Spleen (tissue), 11 donors: ENCODE results near the gene OPRL1. TPM values are rescaled to one million over a fixed set of nuclear protein-coding genes. Genes with fewer than 3 reads are reported as not detected.

Source experiments
- DNase-seq: peaks from one replicate; pipeline ENCODE4 v3.0.0-alpha.2; 2020
- H3K27ac ChIP-seq, 8 donors: fragments of 200-600 bp; sonication (generic) in 7 of 8; 1 replicate in 4 of 8; 2 replicates in 4 of 8; pipeline versions ENCODE4 v1.5.0 to v1.8.0; 2016 to 2021; ENCODE audit warnings: inconsistent platforms in 4 of 8, mild to moderate bottlenecking in 4 of 8, moderate library complexity in 1 of 8
- H3K27me3 ChIP-seq, 7 donors: fragments of 200-600 bp; sonication (generic) in 6 of 7; replicated peaks in 1 of 7; 1 replicate in 4 of 7; 2 replicates in 3 of 7; pipeline versions ENCODE4 v1.5.0 to v1.8.0; 2016 to 2021; ENCODE audit warnings: inconsistent platforms in 3 of 7, mild to moderate bottlenecking in 1 of 7
- H3K36me3 ChIP-seq, 6 donors: fragments of 200-600 bp; sonication (generic) in 5 of 6; 1 replicate in 4 of 6; 2 replicates in 2 of 6; pipeline versions ENCODE4 v1.5.0 to v1.8.0; 2016 to 2021; ENCODE audit warnings: inconsistent platforms in 2 of 6
- H3K4me1 ChIP-seq, 6 donors: fragments of 200-600 bp; sonication (generic) in 5 of 6; 1 replicate in 3 of 6; 2 replicates in 3 of 6; pipeline versions ENCODE4 v1.5.0 to v1.8.0; 2016 to 2021; ENCODE audit warnings: inconsistent platforms in 3 of 6
- H3K4me3 ChIP-seq, 8 donors: fragments of 200-600 bp; sonication (generic) in 7 of 8; 1 replicate in 4 of 8; 2 replicates in 4 of 8; pipeline versions ENCODE4 v1.5.0 to v1.8.0; 2016 to 2021; ENCODE audit warnings: inconsistent platforms in 4 of 8, mild to moderate bottlenecking in 4 of 8, moderate library complexity in 2 of 8
- H3K9me3 ChIP-seq, 8 donors: fragments of 200-600 bp; sonication (generic) in 7 of 8; 1 replicate in 4 of 8; 2 replicates in 4 of 8; pipeline versions ENCODE4 v1.5.0 to v1.8.0; 2016 to 2021; ENCODE audit warnings: inconsistent platforms in 4 of 8
- POLR2A ChIP-seq, 3 donors: fragments of 450-650 bp; IDR thresholded peaks; one replicate each; pipeline ENCODE4 v1.5.1; 2017; ENCODE audit warnings: antibody characterized with exemption in 3 of 3, mild to moderate bottlenecking in 1 of 3
- POLR2AphosphoS5 ChIP-seq, 3 donors: sonication (generic); formaldehyde crosslinking; IDR thresholded peaks; one replicate each; pipeline ENCODE4 v1.5.1; 2017; ENCODE audit warnings: antibody characterized with exemption in 3 of 3
- whole genome bisulfite sequencing, 5 donors: extraction: QIAGEN DNeasy Blood & Tissue Kit in 3 of 5; methylation state at CpG; one replicate each; pipeline versions ENCODE4 v1.1.5 to v1.1.7; 2013 to 2018; 5-methylcytosine and 5-hydroxymethylcytosine counted together
- intact Hi-C: fragments of 100-400 bp; cut with DNase I; formaldehyde crosslinking; loops from one replicate; pipeline ENCODE4 v1.15.0; 2023; ENCODE audit warnings: low total_unique reads
- polyA plus RNA-seq, 3 donors: library from polyadenylated mRNA; stranded (reverse); fragments of 200-250 nt; gene quantifications; one replicate each; pipeline ENCODE4 v1.2.1, GENCODE V29; 2013
- total RNA-seq, 7 donors: library from RNA; depleted of rRNA in 3 of 7; stranded (reverse); fragments of >200 nt in 3 of 7; fragmentation: NEBNext Ultra II Directional in 4 of 7; extraction: Animal tissue kit (Norgen Biotek cat#: 25700) in 4 of 7; gene quantifications; one replicate each; pipeline versions ENCODE4 v1.1.0 to v1.2.1, GENCODE V29; 2016 to 2021
- TF ChIP-seq, protein P1 (sequence below), 11 experiments: fragments of 200-600 bp in 7 of 11; fragments of 450-650 bp in 4 of 11; sonication (generic) in 4 of 11; IDR thresholded peaks in 8 of 11; conservative IDR thresholded peaks in 3 of 11; 1 replicate in 7 of 11; 2 replicates in 4 of 11; pipeline versions ENCODE4 v1.4.0 to v1.8.0; 2016 to 2021; ENCODE audit warnings: antibody characterized with exemption in 11 of 11, inconsistent platforms in 4 of 11, mild to moderate bottlenecking in 1 of 11
- donor health status: healthy with polysubstance abuse.
- donor health status: DM: no; HTN: no; CAD: no; lungs with moderate emphysema.
- donor health status: DM: no; HTN: no; CAD: no.
- donor health status: Bipolar disorder and iron deficiency.
- donor health status: healthy.
- donor health status: DM: no; HTN: no; CAD: no.
- donor health status: DM: yes; HTN: yes; CAD: no.

The OPRL1 gene
- total and polyA plus RNA-seq, 10 donors, result 1.9 to 7.9 (median 5.0) TPM

DNA sequence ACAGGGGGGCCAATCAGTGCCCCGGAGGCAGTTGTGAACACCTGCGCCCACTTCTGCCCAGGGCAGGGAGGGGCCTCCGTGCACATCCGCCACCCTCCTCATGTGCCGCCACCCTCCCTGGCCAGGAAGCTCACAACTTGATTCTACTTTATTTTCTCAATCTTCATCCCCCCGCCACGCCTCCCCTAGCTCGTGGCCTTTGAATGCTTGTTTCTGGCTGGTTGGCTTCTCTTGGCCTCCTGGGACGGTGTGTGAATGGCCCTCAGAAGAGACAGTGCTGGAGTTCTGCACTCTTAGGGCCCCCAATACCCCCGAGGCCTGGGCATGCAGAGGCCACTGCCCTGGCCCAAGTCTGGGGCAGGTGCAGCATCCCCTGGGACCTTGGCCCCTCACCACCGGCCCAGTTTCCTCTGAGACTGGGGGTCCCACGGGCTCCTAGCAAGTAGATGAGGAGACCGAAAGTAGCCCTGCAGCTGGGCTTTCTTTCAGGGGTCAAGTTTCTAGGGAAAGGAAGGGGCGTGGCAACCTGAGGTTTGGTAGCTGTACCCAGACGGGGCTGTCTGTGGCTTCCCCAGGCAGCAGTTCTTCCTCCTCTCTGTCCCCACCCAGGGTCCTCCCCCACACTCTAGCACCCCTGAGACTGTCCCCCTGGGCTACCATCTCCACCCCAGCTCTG lies 1.9 kb upstream of the OPRL1 start:
- peak overlapping the region; percentile 62 to 96 (median 81) for H3K4me3 ChIP-seq
- DNase-seq, result peak; percentile 95
- intact Hi-C loops, result no loop called here
- H3K9me3 ChIP-seq, result no peaks in the 10 kb centered on the region
- H3K4me1 ChIP-seq, result peaks cover 20 to 94% (median 78%) of the 10 kb centered on the region in 6 donors
- H3K27ac ChIP-seq, result peak overlapping the region; percentile 84 to 97 (median 89)
- WGBS, 5 donors, result 11 to 29% (median 19%) methylated on average over 13 to 15 of the region's 15 CpGs
- H3K36me3 ChIP-seq, result peaks cover 0 to 46% (median 33%) of the 10 kb centered on the region in 6 donors
- peaks cover 0 to 3% (median 0%) of the 10 kb centered on the region in 7 donors for H3K27me3 ChIP-seq
- TF ChIP-seq, protein P1, sequence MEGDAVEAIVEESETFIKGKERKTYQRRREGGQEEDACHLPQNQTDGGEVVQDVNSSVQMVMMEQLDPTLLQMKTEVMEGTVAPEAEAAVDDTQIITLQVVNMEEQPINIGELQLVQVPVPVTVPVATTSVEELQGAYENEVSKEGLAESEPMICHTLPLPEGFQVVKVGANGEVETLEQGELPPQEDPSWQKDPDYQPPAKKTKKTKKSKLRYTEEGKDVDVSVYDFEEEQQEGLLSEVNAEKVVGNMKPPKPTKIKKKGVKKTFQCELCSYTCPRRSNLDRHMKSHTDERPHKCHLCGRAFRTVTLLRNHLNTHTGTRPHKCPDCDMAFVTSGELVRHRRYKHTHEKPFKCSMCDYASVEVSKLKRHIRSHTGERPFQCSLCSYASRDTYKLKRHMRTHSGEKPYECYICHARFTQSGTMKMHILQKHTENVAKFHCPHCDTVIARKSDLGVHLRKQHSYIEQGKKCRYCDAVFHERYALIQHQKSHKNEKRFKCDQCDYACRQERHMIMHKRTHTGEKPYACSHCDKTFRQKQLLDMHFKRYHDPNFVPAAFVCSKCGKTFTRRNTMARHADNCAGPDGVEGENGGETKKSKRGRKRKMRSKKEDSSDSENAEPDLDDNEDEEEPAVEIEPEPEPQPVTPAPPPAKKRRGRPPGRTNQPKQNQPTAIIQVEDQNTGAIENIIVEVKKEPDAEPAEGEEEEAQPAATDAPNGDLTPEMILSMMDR (IDR thresholded peaks at IDR 0.05 in 8 of 11, conservative IDR thresholded peaks at IDR 0.05 in 3 of 11), result peak in 1 of 11 experiments; percentile 6
- peak; percentile 59 to 74 (median 71) for TF ChIP-seq POLR2AphosphoS5 (IDR thresholded peaks at IDR 0.05)
- TF ChIP-seq POLR2A (IDR thresholded peaks at IDR 0.05), result no peak

DNA sequence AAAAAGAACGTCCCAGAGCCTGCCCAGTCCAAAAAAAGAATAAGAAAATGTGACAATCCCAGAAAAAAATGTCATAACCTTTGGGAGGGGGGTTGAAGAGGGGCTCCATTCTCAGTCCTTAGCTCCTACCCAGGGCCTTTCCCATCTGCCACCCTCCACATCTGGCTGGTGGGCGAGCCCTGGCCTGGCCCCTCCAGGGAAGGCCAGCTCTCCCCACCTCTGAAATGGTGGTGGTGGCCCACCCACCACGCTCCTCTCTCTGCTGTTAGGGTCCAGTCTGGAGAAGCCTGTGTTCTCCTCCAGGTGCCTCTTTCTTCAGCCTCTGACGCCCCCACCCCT lies 979 bp upstream of the OPRL1 start:
- DNase-seq, result no peak
- Histone ChIP-seq H3K36me3 (peaks cover 0 to 37% (median 25%) of the 10 kb centered on the region in 6 donors), H3K27me3 (peaks cover 0 to 12% (median 3%) of the 10 kb centered on the region in 7 donors), H3K4me1 (peaks cover 26 to 94% (median 82%) of the 10 kb centered on the region in 6 donors), H3K9me3 (no peaks in the 10 kb centered on the region), H3K4me3 (peak overlapping the region; percentile 62 to 96 (median 81)), H3K27ac (peak overlapping the region; percentile 84 to 97 (median 89))
- intact Hi-C loops, result no loop called here
- no peak for TF ChIP-seq POLR2AphosphoS5 (IDR thresholded peaks at IDR 0.05)
- no peak for TF ChIP-seq POLR2A (IDR thresholded peaks at IDR 0.05)
- TF ChIP-seq, protein P1 (IDR thresholded peaks at IDR 0.05 in 8 of 11, conservative IDR thresholded peaks at IDR 0.05 in 3 of 11), result no peak
- 1 to 5% (median 4%) methylated on average over 4 of the region's 4 CpGs for WGBS, 5 donors

DNA sequence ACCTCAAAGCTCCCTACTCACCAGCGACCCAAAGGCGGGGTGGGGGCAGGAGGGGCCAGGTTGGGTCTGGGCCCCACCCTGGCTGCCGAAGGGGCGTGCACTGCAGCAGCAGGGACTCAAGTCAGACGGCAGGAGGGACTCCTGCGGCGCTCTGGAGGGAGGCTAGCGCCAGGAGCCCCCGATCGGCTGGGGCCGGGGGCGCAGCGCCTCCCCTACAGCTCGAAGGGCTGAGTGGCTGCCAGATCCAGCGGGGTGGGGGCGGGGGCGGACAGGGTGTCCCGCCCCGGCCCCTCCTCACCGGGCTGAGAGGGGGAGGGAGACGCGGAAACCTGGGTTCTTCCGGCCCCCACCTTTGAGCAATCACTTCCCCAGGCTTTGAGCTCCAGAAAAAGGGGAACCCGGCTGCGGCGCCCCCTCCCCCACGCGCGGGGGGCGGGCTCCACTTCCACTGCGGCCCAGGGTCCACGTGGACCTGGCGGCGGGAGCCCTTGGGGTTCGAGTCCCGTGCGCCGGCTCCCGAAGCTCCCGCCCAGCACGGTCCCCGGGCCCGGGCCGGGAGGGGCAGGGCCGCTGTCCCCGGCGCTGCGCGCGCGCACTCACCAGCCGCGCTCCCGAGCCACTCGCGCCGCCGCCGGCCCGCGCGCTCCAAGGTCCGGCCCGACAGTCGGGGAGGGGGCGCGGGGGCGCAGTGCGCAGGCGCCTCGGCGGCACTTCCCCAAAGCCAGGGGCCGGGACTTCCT lies 439 bp upstream of the OPRL1 start, which contains the start of gene RGS19:
Gene RGS19 (minus strand): TSS at position 246 of the 740 bp plus-strand sequence. CDS start 2,632 bp downstream, outside the sequence.
- H3K9me3 ChIP-seq, result no peaks in the 10 kb centered on the region
- peak; percentile 65 to 84 (median 66) for TF ChIP-seq POLR2AphosphoS5 (IDR thresholded peaks at IDR 0.05)
- TF ChIP-seq POLR2A (IDR thresholded peaks at IDR 0.05), result peak in 2 of 3 donors; percentile 13 to 23
- TF ChIP-seq, protein P1 (IDR thresholded peaks at IDR 0.05 in 8 of 11, conservative IDR thresholded peaks at IDR 0.05 in 3 of 11), result peak in 5 of 11 experiments; percentile 10 to 30 (median 21)
- H3K4me1 ChIP-seq, result peaks cover 29 to 94% (median 85%) of the 10 kb centered on the region in 6 donors
- DNase-seq, result peak; percentile 98
- 0 to 1% (median 0%) methylated on average over 5 to 73 of the region's 73 CpGs for WGBS, 5 donors
- peaks cover 0 to 32% (median 19%) of the 10 kb centered on the region in 6 donors for H3K36me3 ChIP-seq
- H3K27me3 ChIP-seq, result peaks cover 0 to 17% (median 8%) of the 10 kb centered on the region in 7 donors
- intact Hi-C loops, result loop anchor here (5.0 kb wide), 1 partner anchor 43 kb away; no protein-coding TSS in a partner anchor
- peak within 1 kb of the TSS; percentile 84 to 97 (median 89) for H3K27ac ChIP-seq
- H3K4me3 ChIP-seq, result peak within 1 kb of the TSS; percentile 62 to 96 (median 81)
